ENCODE data around the gene LRIT2. TPM values are rescaled to one million over a fixed set of nuclear protein-coding genes. Genes with fewer than 3 reads are reported as not detected.

Gene LRIT2
- total and polyA plus RNA-seq, 2 experiments from 2014 or later = not detected

DNA sequence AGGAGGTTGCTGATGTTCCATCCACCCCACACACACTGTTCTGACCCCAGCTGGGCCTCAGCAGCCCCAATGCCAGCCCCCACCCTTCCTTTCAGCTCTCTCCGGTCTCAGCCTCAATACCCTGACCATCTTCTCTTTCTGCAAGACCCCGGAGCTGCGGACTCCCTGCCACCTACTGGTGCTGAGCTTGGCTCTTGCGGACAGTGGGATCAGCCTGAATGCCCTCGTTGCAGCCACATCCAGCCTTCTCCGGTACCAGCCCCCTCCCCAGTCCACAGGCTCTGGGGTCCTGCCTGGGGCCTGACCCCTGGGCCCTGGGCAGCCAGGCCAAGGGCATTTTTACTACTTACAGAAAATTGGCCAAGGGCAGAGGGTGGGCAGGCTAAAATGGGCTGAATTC is 22.2 kb upstream of the LRIT2 start:
- no peak overlapping the region for H3K4me3 ChIP-seq

DNA sequence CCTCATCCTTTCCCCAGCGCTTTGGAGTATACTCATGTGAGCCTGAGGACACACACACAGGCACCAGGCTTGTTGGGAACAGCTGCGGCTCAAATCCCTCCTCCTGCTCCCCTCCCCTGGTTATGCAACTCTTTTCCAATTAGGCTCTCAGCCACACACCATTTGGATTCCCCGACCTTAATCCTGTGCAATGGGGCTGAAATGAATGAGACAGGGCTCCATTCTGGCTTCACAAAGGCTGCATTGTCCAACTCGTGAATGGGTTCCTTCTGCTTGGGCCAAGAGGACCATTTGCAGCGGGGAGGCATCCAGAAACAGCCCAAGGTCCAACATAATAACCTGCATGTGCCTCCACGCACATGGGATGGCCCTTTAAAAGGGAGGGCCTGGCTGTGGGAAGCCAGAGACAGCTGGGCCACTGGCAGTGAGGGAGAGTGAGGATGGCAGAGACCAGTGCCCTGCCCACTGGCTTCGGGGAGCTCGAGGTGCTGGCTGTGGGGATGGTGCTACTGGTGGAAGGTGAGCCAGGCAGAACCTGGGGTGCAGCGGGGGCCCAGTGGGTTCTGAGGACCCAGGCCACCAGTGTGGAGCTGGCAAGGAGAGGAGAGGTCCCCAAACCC is 19.4 kb upstream of the LRIT2 start, which contains the start of gene RGR:
TSS of gene RGR (plus strand) at position 403 of the 620 bp plus-strand sequence. CDS start at position 441, 38 bp downstream.
- H3K4me3 ChIP-seq = no peak within 1 kb of the TSS
- no peaks in the 10 kb centered on the region for H3K9me2 ChIP-seq (replicated peaks; ENCODE audit: insufficient read depth)
- no peak within 1 kb of the TSS for H2AFZ ChIP-seq
- H3K4me1 ChIP-seq (ENCODE audit: insufficient read depth) = no peaks in the 10 kb centered on the region
- DNase-seq (ENCODE audit: low spot score) = no peak
- no peaks in the 10 kb centered on the region for H3K9me3 ChIP-seq (ENCODE audit: low read depth)
- H4K20me1 ChIP-seq (ENCODE audit: insufficient read depth, poor library complexity, severe bottlenecking) = no peaks in the 10 kb centered on the region
- TF ChIP-seq EZH2 (IDR thresholded peaks at IDR 0.05; ENCODE audit: borderline replicate concordance) (no peak), EZH2phosphoT487 (IDR thresholded peaks at IDR 0.05; ENCODE audit: low read depth, severe bottlenecking, unreplicated experiment) (no peak)
- TF ChIP-seq, protein P1, sequence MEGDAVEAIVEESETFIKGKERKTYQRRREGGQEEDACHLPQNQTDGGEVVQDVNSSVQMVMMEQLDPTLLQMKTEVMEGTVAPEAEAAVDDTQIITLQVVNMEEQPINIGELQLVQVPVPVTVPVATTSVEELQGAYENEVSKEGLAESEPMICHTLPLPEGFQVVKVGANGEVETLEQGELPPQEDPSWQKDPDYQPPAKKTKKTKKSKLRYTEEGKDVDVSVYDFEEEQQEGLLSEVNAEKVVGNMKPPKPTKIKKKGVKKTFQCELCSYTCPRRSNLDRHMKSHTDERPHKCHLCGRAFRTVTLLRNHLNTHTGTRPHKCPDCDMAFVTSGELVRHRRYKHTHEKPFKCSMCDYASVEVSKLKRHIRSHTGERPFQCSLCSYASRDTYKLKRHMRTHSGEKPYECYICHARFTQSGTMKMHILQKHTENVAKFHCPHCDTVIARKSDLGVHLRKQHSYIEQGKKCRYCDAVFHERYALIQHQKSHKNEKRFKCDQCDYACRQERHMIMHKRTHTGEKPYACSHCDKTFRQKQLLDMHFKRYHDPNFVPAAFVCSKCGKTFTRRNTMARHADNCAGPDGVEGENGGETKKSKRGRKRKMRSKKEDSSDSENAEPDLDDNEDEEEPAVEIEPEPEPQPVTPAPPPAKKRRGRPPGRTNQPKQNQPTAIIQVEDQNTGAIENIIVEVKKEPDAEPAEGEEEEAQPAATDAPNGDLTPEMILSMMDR (IDR thresholded peaks at IDR 0.05; ENCODE audit: poor library complexity) = no peak
- no peak within 1 kb of the TSS for H3K4me2 ChIP-seq
- H3K27ac ChIP-seq = no peak within 1 kb of the TSS
- H3K27me3 ChIP-seq = peaks cover 4% of the 10 kb centered on the region
- no peaks in the 10 kb centered on the region for H3K79me2 ChIP-seq
- 80% methylated on average over 9 of the region's 9 CpGs for WGBS (ENCODE audit: low lambda C conversion rate, missing lambda C conversion rate)
- no peaks in the 10 kb centered on the region for H3K36me3 ChIP-seq (replicated peaks; ENCODE audit: insufficient read depth, low read depth)

More for the DNA sequence above, 22.2 kb upstream of the LRIT2 start:
- H3K27me3 ChIP-seq = peaks cover 4% of the 10 kb centered on the region
- WGBS (ENCODE audit: low lambda C conversion rate, missing lambda C conversion rate) = 81% methylated on average over 6 of the region's 6 CpGs
- no peak overlapping the region for H3K27ac ChIP-seq
- DNase-seq (ENCODE audit: low spot score) = no peak
- H3K9me3 ChIP-seq (ENCODE audit: low read depth) = no peaks in the 10 kb centered on the region
- H3K36me3 ChIP-seq (replicated peaks; ENCODE audit: insufficient read depth, low read depth) = no peaks in the 10 kb centered on the region
- no peaks in the 10 kb centered on the region for H3K4me1 ChIP-seq (ENCODE audit: insufficient read depth)
- H3K4me2 ChIP-seq = no peak overlapping the region
- H2AFZ ChIP-seq = no peak overlapping the region
- no peaks in the 10 kb centered on the region for H4K20me1 ChIP-seq (ENCODE audit: insufficient read depth, poor library complexity, severe bottlenecking)
- TF ChIP-seq EZH2 (IDR thresholded peaks at IDR 0.05; ENCODE audit: borderline replicate concordance) (no peak), EZH2phosphoT487 (IDR thresholded peaks at IDR 0.05; ENCODE audit: low read depth, severe bottlenecking, unreplicated experiment) (no peak)
- TF ChIP-seq, protein P1 (IDR thresholded peaks at IDR 0.05; ENCODE audit: poor library complexity) = no peak
- no peaks in the 10 kb centered on the region for H3K79me2 ChIP-seq
- H3K9me2 ChIP-seq (replicated peaks; ENCODE audit: insufficient read depth) = no peaks in the 10 kb centered on the region

DNA sequence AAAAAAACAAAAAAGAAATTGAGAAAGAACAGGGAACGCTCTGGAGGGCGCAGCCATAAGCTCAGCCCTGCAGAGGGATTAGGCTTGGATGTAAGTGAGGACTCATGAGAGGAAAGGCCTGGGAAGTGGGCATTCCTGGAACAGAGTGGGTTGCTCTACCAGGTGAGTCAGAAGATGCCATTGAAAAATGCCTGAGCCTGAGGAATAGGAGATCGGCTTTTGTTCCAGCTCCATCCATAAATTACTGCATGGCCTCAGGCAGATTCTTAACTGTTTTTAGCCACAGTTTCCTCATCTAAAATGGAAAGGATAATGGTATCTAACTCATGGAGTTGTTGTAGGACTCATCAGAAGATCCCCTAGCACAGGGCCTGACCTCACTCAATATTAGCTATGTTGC is 18.4 kb upstream of the LRIT2 start:
- Histone ChIP-seq H3K27me3 (peaks cover 9% of the 10 kb centered on the region), H3K4me1 (ENCODE audit: insufficient read depth) (no peaks in the 10 kb centered on the region), H3K9me3 (ENCODE audit: low read depth) (no peaks in the 10 kb centered on the region), H2AFZ (no peak overlapping the region), H4K20me1 (ENCODE audit: insufficient read depth, poor library complexity, severe bottlenecking) (no peaks in the 10 kb centered on the region), H3K9me2 (replicated peaks; ENCODE audit: insufficient read depth) (no peaks in the 10 kb centered on the region), H3K36me3 (replicated peaks; ENCODE audit: insufficient read depth, low read depth) (no peaks in the 10 kb centered on the region), H3K79me2 (no peaks in the 10 kb centered on the region), H3K4me3 (no peak overlapping the region), H3K27ac (no peak overlapping the region), H3K4me2 (no peak overlapping the region)
- no peak for TF ChIP-seq EZH2phosphoT487 (IDR thresholded peaks at IDR 0.05; ENCODE audit: low read depth, severe bottlenecking, unreplicated experiment)
- TF ChIP-seq, protein P1 (IDR thresholded peaks at IDR 0.05; ENCODE audit: poor library complexity) = no peak
- TF ChIP-seq EZH2 (IDR thresholded peaks at IDR 0.05; ENCODE audit: borderline replicate concordance) = no peak
- DNase-seq (ENCODE audit: low spot score) = no peak
- 89% methylated on average over 3 of the region's 3 CpGs for WGBS (ENCODE audit: low lambda C conversion rate, missing lambda C conversion rate)
